Sigmoid colon (tissue), 4 donors: ENCODE data around the gene ZPR1.

Experiments used
- POLR2AphosphoS5 ChIP-seq, 4 donors: sonication (generic); formaldehyde crosslinking; IDR thresholded peaks; one replicate each; pipeline ENCODE4 v1.6.1; 2017; ENCODE audit warnings: antibody characterized with exemption in 4 of 4
- TF ChIP-seq, protein P1 (sequence below), 4 experiments: fragments of 450-650 bp in 3 of 4; fragments of 200-600 bp in 1 of 4; IDR thresholded peaks; one replicate each; pipeline ENCODE4 v1.5.1; 2016 to 2019; ENCODE audit warnings: antibody characterized with exemption in 4 of 4, mild to moderate bottlenecking in 3 of 4, moderate library complexity in 2 of 4

DNA sequence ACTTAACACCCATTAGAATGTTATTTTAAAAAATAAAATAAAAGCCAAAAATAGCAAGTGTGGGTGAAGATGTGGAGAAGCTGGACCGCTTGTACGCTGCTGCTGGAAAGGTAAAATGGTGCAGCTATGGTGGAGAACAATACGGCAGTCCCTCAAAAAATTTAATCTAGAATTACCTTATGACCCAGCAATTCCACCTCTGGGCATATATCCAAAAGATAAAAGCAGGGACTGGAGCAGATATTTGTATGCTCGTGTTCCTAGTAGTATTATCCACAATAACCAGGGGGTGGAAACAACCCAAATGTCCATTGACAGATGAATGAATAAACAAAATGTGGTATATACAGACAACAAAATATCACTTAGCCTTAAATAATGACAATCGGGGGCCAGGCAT is 10.0 kb upstream of the ZPR1 start:
- TF ChIP-seq, protein P1, sequence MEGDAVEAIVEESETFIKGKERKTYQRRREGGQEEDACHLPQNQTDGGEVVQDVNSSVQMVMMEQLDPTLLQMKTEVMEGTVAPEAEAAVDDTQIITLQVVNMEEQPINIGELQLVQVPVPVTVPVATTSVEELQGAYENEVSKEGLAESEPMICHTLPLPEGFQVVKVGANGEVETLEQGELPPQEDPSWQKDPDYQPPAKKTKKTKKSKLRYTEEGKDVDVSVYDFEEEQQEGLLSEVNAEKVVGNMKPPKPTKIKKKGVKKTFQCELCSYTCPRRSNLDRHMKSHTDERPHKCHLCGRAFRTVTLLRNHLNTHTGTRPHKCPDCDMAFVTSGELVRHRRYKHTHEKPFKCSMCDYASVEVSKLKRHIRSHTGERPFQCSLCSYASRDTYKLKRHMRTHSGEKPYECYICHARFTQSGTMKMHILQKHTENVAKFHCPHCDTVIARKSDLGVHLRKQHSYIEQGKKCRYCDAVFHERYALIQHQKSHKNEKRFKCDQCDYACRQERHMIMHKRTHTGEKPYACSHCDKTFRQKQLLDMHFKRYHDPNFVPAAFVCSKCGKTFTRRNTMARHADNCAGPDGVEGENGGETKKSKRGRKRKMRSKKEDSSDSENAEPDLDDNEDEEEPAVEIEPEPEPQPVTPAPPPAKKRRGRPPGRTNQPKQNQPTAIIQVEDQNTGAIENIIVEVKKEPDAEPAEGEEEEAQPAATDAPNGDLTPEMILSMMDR (IDR thresholded peaks at IDR 0.05) = no peak
- no peak for TF ChIP-seq POLR2AphosphoS5 (IDR thresholded peaks at IDR 0.05)
